ENCODE measurements around the gene TRHDE.

GRCh38 chr12:72296389-72296788 is 24.2 kb downstream of the TRHDE start:
- TF ChIP-seq POLR2A (IDR thresholded peaks at IDR 0.05; ENCODE audit: low read length) (no peak), GATA1 (IDR thresholded peaks at IDR 0.05; ENCODE audit: low read depth, low read length) (no peak)
